ENCODE data around the gene TRIM24. TPM values are rescaled to one million over a fixed set of nuclear protein-coding genes. Genes with fewer than 3 reads are reported as not detected.

TRIM24 gene
- total RNA-seq, 1 experiment from 2014 or later: 17.4 TPM

DNA sequence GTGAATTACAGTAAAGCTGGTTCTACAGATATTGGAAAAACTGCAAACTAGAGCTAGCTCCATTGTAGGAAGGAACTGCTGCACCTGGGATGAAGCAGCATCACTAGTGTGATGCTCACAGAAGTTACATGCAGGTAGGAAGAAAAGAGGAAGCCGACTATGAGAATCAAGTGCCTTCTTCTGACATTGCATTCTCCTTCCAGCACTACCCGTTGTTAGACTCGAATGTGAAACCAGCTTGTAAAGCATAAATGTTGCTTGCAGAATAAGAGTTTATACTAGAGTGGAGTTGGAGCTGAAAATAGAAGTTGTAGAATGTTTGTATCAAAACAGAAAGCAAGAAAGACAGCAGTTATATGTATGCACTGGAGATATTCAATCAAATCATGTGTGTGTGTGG, 49.9 kb downstream of the TRIM24 start:
- H3K9ac ChIP-seq (ENCODE audit: low read length): no peak overlapping the region
- no peaks in the 10 kb centered on the region for H3K27me3 ChIP-seq (ENCODE audit: low read length)
- no peak overlapping the region for H3K4me3 ChIP-seq (ENCODE audit: low read length)
- no peaks in the 10 kb centered on the region for H3K9me2 ChIP-seq (replicated peaks; ENCODE audit: insufficient read depth, low read length)
- peaks cover 20% of the 10 kb centered on the region for H3K36me3 ChIP-seq (ENCODE audit: insufficient read depth, low read length)
- no peak overlapping the region for H3K4me2 ChIP-seq (ENCODE audit: low read depth, low read length, poor library complexity, severe bottlenecking)
- no peak for DNase-seq
- H3K27ac ChIP-seq (ENCODE audit: low read length): no peak overlapping the region
- H2AFZ ChIP-seq (ENCODE audit: low read length): no peak overlapping the region
- peaks cover 79% of the 10 kb centered on the region for H3K79me2 ChIP-seq (ENCODE audit: low read length)
- no peaks in the 10 kb centered on the region for H3K9me3 ChIP-seq (ENCODE audit: low read length)
- H4K20me1 ChIP-seq (ENCODE audit: insufficient read depth, low read depth, low read length): no peaks in the 10 kb centered on the region
- peaks cover 14% of the 10 kb centered on the region for H3K4me1 ChIP-seq (ENCODE audit: low read length)

DNA sequence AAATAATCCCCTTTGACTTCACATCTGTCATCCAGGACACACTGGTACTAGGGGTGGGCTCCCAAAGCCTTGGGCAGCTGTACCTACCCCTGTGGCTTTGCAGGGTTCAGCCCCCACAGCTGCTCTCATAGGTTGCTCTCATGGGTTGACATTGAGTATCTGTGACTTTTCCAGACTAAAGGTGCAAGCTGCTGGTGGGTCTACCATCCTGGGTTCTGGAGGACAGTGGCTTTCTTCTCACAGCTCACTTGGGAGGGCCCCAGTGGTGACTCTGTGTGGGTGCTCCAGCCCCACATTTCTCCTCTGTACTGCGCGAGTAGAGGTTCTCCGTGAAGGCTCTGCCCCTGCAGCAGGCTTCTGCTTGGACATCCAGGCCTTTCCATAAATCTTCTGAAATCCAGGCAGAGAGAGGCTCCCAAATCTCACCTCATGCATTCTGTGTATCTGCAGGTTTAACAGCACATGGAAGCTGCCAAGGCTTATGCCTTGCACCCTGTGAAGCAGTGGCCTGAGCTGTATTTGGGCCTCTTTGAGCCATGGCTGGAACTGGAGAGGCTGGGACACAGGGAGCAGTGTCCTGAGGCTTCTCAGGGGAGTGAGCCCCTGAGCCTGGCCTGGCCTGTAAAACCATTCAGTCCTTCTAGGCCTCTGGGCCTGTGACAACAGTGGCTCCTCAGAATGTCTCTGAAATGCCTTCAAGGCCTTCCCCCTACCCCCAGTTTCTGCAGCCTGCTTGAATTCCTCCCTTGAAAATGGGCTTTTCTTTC, 52.2 kb downstream of the TRIM24 start:
- DNase-seq: no peak
- no peaks in the 10 kb centered on the region for H3K9me3 ChIP-seq (ENCODE audit: low read length)
- no peak overlapping the region for H3K4me2 ChIP-seq (ENCODE audit: low read depth, low read length, poor library complexity, severe bottlenecking)
- peaks cover 19% of the 10 kb centered on the region for H3K4me1 ChIP-seq (ENCODE audit: low read length)
- H3K9me2 ChIP-seq (replicated peaks; ENCODE audit: insufficient read depth, low read length): no peaks in the 10 kb centered on the region
- H3K27me3 ChIP-seq (ENCODE audit: low read length): no peaks in the 10 kb centered on the region
- H3K4me3 ChIP-seq (ENCODE audit: low read length): no peak overlapping the region
- no peak overlapping the region for H2AFZ ChIP-seq (ENCODE audit: low read length)
- no peaks in the 10 kb centered on the region for H4K20me1 ChIP-seq (ENCODE audit: insufficient read depth, low read depth, low read length)
- H3K79me2 ChIP-seq (ENCODE audit: low read length): peaks cover 72% of the 10 kb centered on the region
- no peak overlapping the region for H3K9ac ChIP-seq (ENCODE audit: low read length)
- no peak overlapping the region for H3K27ac ChIP-seq (ENCODE audit: low read length)
- peaks cover 12% of the 10 kb centered on the region; the same call in 1 of the 2 replicates for H3K36me3 ChIP-seq (ENCODE audit: insufficient read depth, low read length)

DNA sequence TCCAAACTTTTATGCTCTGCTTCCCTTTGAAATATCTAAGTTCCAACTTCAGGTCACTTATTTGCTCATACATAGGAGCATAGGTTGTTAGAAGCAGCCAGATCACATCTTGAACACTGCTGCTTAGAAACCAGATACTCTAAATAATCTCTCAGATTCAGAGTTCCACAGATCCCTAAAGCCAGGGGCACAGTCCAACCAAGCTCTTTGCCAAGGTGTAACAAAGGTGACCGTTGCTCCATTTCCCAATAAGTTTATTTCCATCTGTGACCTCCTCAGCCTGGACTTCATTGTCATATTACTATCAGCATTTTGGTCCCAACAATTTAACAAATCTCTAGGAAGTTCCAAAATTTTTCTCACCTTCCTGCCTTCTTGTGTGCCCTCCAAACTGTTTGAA, 52.8 kb downstream of the TRIM24 start:
- H2AFZ ChIP-seq (ENCODE audit: low read length): no peak overlapping the region

DNA sequence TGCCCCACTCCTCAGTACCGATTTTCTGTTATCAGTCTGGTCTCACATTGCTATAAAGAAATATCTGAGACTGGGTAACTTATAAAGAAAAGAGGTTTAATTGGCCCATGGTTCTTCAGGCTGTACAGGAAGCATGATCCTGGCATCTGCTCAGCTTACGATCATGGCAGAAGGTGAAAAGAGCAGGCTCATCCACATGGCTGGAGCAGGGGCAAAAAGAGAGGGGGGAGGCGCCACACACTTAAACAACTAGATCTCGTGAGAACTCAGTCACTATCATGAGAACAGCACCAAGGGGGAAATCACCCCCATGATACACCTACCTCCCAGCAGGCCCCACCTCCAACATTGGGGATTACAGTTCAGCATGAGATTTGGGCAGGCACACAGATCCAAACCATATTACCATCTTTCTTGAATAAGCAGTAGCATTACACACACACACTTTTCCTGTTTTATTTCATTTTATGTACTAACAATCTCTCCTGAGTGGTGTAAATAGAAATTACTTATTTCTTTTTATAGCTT, 53.3 kb downstream of the TRIM24 start:
- peaks cover 23% of the 10 kb centered on the region for H3K36me3 ChIP-seq (ENCODE audit: insufficient read depth, low read length)
- no peaks in the 10 kb centered on the region for H4K20me1 ChIP-seq (ENCODE audit: insufficient read depth, low read depth, low read length)
- H3K4me1 ChIP-seq (ENCODE audit: low read length): peaks cover 19% of the 10 kb centered on the region
- no peak overlapping the region for H3K27ac ChIP-seq (ENCODE audit: low read length)
- H2AFZ ChIP-seq (ENCODE audit: low read length): no peak overlapping the region
- no peak for DNase-seq
- H3K9me3 ChIP-seq (ENCODE audit: low read length): no peaks in the 10 kb centered on the region
- no peak overlapping the region for H3K4me3 ChIP-seq (ENCODE audit: low read length)
- H3K9ac ChIP-seq (ENCODE audit: low read length): no peak overlapping the region
- no peak overlapping the region for H3K4me2 ChIP-seq (ENCODE audit: low read depth, low read length, poor library complexity, severe bottlenecking)
- H3K27me3 ChIP-seq (ENCODE audit: low read length): no peaks in the 10 kb centered on the region
- no peaks in the 10 kb centered on the region for H3K9me2 ChIP-seq (replicated peaks; ENCODE audit: insufficient read depth, low read length)
- H3K79me2 ChIP-seq (ENCODE audit: low read length): peaks cover 68% of the 10 kb centered on the region

More for the DNA sequence above, 52.8 kb downstream of the TRIM24 start:
- peaks cover 18% of the 10 kb centered on the region; the same call in 1 of the 2 replicates for H3K36me3 ChIP-seq (ENCODE audit: insufficient read depth, low read length)
- H3K9me3 ChIP-seq (ENCODE audit: low read length): no peaks in the 10 kb centered on the region
- no peak overlapping the region for H3K4me2 ChIP-seq (ENCODE audit: low read depth, low read length, poor library complexity, severe bottlenecking)
- H3K9ac ChIP-seq (ENCODE audit: low read length): no peak overlapping the region
- no peak overlapping the region for H3K4me3 ChIP-seq (ENCODE audit: low read length)
- peaks cover 19% of the 10 kb centered on the region for H3K4me1 ChIP-seq (ENCODE audit: low read length)
- no peaks in the 10 kb centered on the region for H4K20me1 ChIP-seq (ENCODE audit: insufficient read depth, low read depth, low read length)
- H3K79me2 ChIP-seq (ENCODE audit: low read length): peaks cover 69% of the 10 kb centered on the region
- no peaks in the 10 kb centered on the region for H3K27me3 ChIP-seq (ENCODE audit: low read length)
- DNase-seq: no peak
- H3K27ac ChIP-seq (ENCODE audit: low read length): no peak overlapping the region
- no peaks in the 10 kb centered on the region for H3K9me2 ChIP-seq (replicated peaks; ENCODE audit: insufficient read depth, low read length)

DNA sequence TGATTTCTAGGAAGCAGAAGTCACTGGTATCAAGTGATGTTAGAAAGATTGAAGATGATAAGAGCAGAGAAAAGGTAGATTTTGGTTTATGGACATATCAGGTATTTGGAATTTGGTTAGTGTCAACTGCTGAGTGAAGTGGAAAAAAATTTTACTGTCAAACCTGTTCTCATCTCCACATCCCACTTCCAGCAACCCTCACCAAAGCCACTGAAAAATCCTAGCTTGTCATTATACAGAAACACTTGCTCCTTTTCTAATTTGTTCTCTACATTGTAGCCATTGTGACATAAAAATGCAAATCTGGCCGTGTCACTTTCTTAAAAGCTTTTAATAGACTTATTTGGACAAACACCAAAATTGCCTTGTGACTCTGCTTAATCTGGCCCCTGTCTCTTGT, 54.0 kb downstream of the TRIM24 start:
- peaks cover 28% of the 10 kb centered on the region for H3K36me3 ChIP-seq (ENCODE audit: insufficient read depth, low read length)
- H2AFZ ChIP-seq (ENCODE audit: low read length): no peak overlapping the region
- no peak overlapping the region for H3K4me3 ChIP-seq (ENCODE audit: low read length)
- no peak for DNase-seq
- no peaks in the 10 kb centered on the region for H3K9me2 ChIP-seq (replicated peaks; ENCODE audit: insufficient read depth, low read length)
- peaks cover 62% of the 10 kb centered on the region for H3K79me2 ChIP-seq (ENCODE audit: low read length)
- no peaks in the 10 kb centered on the region for H4K20me1 ChIP-seq (ENCODE audit: insufficient read depth, low read depth, low read length)
- H3K27ac ChIP-seq (ENCODE audit: low read length): no peak overlapping the region
- H3K4me1 ChIP-seq (ENCODE audit: low read length): peaks cover 19% of the 10 kb centered on the region
- no peaks in the 10 kb centered on the region for H3K27me3 ChIP-seq (ENCODE audit: low read length)
- H3K4me2 ChIP-seq (ENCODE audit: low read depth, low read length, poor library complexity, severe bottlenecking): no peak overlapping the region
- no peaks in the 10 kb centered on the region for H3K9me3 ChIP-seq (ENCODE audit: low read length)
- no peak overlapping the region for H3K9ac ChIP-seq (ENCODE audit: low read length)

DNA sequence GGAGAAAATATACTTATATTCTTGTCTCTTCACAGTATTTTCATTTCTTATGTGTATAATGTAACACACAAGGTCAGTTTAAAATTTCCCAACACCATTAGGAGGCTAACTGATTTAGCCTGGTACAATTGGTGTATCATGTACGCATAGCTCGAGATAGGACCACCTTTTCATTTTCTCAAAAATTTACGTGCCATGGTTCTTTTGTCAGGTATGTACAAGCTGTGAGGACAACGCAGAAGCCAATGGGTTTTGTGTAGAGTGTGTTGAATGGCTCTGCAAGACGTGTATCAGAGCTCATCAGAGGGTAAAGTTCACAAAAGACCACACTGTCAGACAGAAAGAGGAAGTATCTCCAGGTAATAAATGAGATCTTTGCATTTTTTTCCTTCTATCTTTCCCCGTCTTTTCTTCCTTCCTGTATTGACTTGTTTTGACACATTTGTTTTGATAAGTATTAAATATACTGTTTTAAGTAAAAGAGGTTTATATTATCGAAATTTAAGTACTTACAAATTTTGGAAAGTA, 55.0 kb downstream of the TRIM24 start:
- no peaks in the 10 kb centered on the region for H3K27me3 ChIP-seq (ENCODE audit: low read length)
- no peaks in the 10 kb centered on the region for H3K9me2 ChIP-seq (replicated peaks; ENCODE audit: insufficient read depth, low read length)
- no peak overlapping the region for H2AFZ ChIP-seq (ENCODE audit: low read length)
- no peaks in the 10 kb centered on the region for H4K20me1 ChIP-seq (ENCODE audit: insufficient read depth, low read depth, low read length)
- peaks cover 36% of the 10 kb centered on the region for H3K36me3 ChIP-seq (ENCODE audit: insufficient read depth, low read length)
- no peak overlapping the region for H3K27ac ChIP-seq (ENCODE audit: low read length)
- H3K4me1 ChIP-seq (ENCODE audit: low read length): peaks cover 19% of the 10 kb centered on the region
- peak; percentile 53 for DNase-seq
- no peak overlapping the region for H3K9ac ChIP-seq (ENCODE audit: low read length)
- no peak overlapping the region for H3K4me3 ChIP-seq (ENCODE audit: low read length)
- peaks cover 57% of the 10 kb centered on the region for H3K79me2 ChIP-seq (ENCODE audit: low read length)
- H3K4me2 ChIP-seq (ENCODE audit: low read depth, low read length, poor library complexity, severe bottlenecking): no peak overlapping the region
- H3K9me3 ChIP-seq (ENCODE audit: low read length): no peaks in the 10 kb centered on the region

DNA sequence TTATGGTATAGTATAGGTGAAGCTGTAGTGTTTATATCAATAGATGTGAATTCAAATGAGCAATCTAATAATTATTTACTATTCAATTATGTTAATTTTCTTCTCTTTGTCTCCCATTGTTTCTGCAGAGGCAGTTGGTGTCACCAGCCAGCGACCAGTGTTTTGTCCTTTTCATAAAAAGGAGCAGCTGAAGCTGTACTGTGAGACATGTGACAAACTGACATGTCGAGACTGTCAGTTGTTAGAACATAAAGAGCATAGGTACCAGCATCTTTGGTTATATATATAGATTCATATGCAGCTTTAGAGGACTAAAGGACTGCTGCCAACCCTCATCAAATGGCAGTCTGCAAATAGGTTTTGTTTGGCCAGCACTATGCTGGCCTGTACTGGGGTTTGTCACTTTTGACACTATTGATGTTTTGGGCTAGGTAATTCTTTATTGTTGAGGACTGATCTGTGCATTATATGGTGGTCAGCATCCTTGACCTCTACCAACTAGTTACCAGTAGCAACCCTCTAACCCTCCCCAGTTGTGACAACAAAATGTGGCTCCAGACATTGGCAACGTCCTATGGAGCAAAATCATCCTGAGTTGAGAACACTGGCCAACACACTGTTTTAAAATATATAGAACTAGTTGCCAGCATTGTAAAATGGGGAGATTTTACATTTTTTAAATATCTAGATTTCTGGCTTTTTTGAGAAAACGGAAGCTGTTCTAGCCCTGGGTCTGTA, 59.2 kb downstream of the TRIM24 start:
- Histone ChIP-seq H4K20me1 (ENCODE audit: insufficient read depth, low read depth, low read length) (no peaks in the 10 kb centered on the region), H3K9ac (ENCODE audit: low read length) (no peak overlapping the region), H2AFZ (ENCODE audit: low read length) (no peak overlapping the region), H3K27ac (ENCODE audit: low read length) (no peak overlapping the region), H3K4me2 (ENCODE audit: low read depth, low read length, poor library complexity, severe bottlenecking) (no peak overlapping the region), H3K4me1 (ENCODE audit: low read length) (peaks cover 13% of the 10 kb centered on the region), H3K4me3 (ENCODE audit: low read length) (no peak overlapping the region), H3K27me3 (ENCODE audit: low read length) (no peaks in the 10 kb centered on the region), H3K36me3 (ENCODE audit: insufficient read depth, low read length) (peaks cover 56% of the 10 kb centered on the region), H3K79me2 (ENCODE audit: low read length) (peaks cover 31% of the 10 kb centered on the region), H3K9me2 (replicated peaks; ENCODE audit: insufficient read depth, low read length) (no peaks in the 10 kb centered on the region), H3K9me3 (ENCODE audit: low read length) (peaks cover 3% of the 10 kb centered on the region; the same call in 1 of the 2 replicates)
- no peak for DNase-seq

DNA sequence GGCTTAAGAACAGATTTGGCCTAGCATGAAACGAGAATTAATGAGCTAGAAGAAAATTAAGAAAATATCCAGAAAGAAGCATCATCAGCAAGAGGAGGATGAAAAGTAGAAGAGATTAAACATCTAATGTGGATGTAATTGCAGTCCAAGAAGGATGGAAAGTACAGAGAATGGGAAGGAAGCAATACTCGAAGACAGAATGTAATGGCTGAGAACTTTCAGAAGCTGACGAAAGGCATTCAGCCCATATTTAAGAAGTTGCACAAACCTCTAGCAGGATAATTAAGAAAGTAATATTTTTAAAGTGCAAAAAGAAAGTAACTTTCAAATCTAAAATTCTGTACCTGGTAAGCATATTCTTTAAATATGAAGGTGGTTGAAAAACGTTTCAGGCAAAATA, 60.7 kb downstream of the TRIM24 start:
- Histone ChIP-seq H3K36me3 (ENCODE audit: insufficient read depth, low read length) (peaks cover 68% of the 10 kb centered on the region), H2AFZ (ENCODE audit: low read length) (no peak overlapping the region), H3K4me2 (ENCODE audit: low read depth, low read length, poor library complexity, severe bottlenecking) (no peak overlapping the region), H3K9me3 (ENCODE audit: low read length) (peaks cover 5% of the 10 kb centered on the region; the same call in 1 of the 2 replicates), H4K20me1 (ENCODE audit: insufficient read depth, low read depth, low read length) (no peaks in the 10 kb centered on the region), H3K4me1 (ENCODE audit: low read length) (no peaks in the 10 kb centered on the region), H3K4me3 (ENCODE audit: low read length) (no peak overlapping the region), H3K9me2 (replicated peaks; ENCODE audit: insufficient read depth, low read length) (no peaks in the 10 kb centered on the region), H3K79me2 (ENCODE audit: low read length) (peaks cover 16% of the 10 kb centered on the region), H3K27ac (ENCODE audit: low read length) (no peak overlapping the region), H3K9ac (ENCODE audit: low read length) (no peak overlapping the region), H3K27me3 (ENCODE audit: low read length) (no peaks in the 10 kb centered on the region)
- DNase-seq: no peak
